Panc1 (cell line): Measurements from ENCODE around the gene GRIP2.

Source experiments
- POLR2AphosphoS5 ChIP-seq: IDR thresholded peaks from 2 replicates; pipeline ENCODE4 v1.6.1; 2012; ENCODE audit warnings: mild to moderate bottlenecking, low read depth, low read length, moderate library complexity
- TCF7L2 ChIP-seq: IDR thresholded peaks from 2 replicates; pipeline ENCODE4 v1.6.1; 2011; ENCODE audit warnings: mild to moderate bottlenecking, low read depth, low read length, inconsistent platforms
- TF ChIP-seq, protein P1 (sequence below): fragments of 450-650 bp; IDR thresholded peaks from 2 replicates; pipeline ENCODE4 v1.5.1; 2017; ENCODE audit warnings: mild to moderate bottlenecking
- TF ChIP-seq, protein P2 (sequence below), 2 experiments: IDR thresholded peaks; 2 replicates each; pipeline ENCODE4 v1.6.1; 2011 to 2012; ENCODE audit warnings: low read depth in 2 of 2, control low read depth in 1 of 2, low read length in 1 of 2, mild to moderate bottlenecking in 1 of 2, moderate library complexity in 1 of 2; ENCODE audit not compliant: insufficient read depth in 1 of 2

DNA sequence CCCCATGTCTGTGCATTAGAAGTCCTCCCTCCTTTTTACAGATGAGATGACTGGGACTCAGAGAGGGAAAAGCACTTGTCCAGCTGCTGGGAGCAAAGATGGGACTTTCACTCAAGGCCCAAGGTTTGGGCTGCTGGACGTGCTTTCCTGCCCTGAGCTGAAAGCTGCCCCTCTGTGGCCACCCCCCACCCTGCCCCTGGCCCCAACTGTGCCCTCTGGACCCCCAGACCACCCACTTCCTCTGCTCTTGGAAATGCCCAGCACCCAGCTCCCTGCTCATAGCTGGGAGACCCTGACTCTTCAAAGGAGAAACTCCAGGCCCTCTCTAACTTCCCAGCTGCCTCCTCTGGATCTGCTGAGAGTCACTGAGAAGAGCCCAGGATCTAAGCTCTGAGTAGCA lies 20.7 kb downstream of the GRIP2 start:
- TF ChIP-seq, protein P1, sequence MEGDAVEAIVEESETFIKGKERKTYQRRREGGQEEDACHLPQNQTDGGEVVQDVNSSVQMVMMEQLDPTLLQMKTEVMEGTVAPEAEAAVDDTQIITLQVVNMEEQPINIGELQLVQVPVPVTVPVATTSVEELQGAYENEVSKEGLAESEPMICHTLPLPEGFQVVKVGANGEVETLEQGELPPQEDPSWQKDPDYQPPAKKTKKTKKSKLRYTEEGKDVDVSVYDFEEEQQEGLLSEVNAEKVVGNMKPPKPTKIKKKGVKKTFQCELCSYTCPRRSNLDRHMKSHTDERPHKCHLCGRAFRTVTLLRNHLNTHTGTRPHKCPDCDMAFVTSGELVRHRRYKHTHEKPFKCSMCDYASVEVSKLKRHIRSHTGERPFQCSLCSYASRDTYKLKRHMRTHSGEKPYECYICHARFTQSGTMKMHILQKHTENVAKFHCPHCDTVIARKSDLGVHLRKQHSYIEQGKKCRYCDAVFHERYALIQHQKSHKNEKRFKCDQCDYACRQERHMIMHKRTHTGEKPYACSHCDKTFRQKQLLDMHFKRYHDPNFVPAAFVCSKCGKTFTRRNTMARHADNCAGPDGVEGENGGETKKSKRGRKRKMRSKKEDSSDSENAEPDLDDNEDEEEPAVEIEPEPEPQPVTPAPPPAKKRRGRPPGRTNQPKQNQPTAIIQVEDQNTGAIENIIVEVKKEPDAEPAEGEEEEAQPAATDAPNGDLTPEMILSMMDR: no peak
- TF ChIP-seq TCF7L2: no peak
- TF ChIP-seq POLR2AphosphoS5: no peak
- TF ChIP-seq, protein P2, sequence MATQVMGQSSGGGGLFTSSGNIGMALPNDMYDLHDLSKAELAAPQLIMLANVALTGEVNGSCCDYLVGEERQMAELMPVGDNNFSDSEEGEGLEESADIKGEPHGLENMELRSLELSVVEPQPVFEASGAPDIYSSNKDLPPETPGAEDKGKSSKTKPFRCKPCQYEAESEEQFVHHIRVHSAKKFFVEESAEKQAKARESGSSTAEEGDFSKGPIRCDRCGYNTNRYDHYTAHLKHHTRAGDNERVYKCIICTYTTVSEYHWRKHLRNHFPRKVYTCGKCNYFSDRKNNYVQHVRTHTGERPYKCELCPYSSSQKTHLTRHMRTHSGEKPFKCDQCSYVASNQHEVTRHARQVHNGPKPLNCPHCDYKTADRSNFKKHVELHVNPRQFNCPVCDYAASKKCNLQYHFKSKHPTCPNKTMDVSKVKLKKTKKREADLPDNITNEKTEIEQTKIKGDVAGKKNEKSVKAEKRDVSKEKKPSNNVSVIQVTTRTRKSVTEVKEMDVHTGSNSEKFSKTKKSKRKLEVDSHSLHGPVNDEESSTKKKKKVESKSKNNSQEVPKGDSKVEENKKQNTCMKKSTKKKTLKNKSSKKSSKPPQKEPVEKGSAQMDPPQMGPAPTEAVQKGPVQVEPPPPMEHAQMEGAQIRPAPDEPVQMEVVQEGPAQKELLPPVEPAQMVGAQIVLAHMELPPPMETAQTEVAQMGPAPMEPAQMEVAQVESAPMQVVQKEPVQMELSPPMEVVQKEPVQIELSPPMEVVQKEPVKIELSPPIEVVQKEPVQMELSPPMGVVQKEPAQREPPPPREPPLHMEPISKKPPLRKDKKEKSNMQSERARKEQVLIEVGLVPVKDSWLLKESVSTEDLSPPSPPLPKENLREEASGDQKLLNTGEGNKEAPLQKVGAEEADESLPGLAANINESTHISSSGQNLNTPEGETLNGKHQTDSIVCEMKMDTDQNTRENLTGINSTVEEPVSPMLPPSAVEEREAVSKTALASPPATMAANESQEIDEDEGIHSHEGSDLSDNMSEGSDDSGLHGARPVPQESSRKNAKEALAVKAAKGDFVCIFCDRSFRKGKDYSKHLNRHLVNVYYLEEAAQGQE (IDR thresholded peaks at IDR 0.05; ENCODE audit: insufficient read depth in 1 of 2, low read depth in 2 of 2, low read length in 1 of 2): no peak
